ENCODE measurements around the gene PTGIR. TPM values are rescaled to one million over a fixed set of nuclear protein-coding genes. Genes with fewer than 3 reads are reported as not detected.

The PTGIR gene
- total and polyA plus RNA-seq, 4 donors, result 7.8 to 37.0 (median 11.4) TPM

- Histone ChIP-seq H3K4me1 (ENCODE audit: control insufficient read depth in 5 of 5, insufficient read depth in 5 of 5, low read length in 5 of 5) (peaks cover 0 to 54% (median 11%) of the 10 kb centered on the region in 5 donors), H3K27ac (ENCODE audit: low read depth in 1 of 2, low read length in 1 of 2) (no peak overlapping the region), H3K36me3 (ENCODE audit: control insufficient read depth in 4 of 4, insufficient read depth in 4 of 4, low read length in 4 of 4) (no peaks in the 10 kb centered on the region), H3K4me3 (no peak overlapping the region), H3K9me3 (ENCODE audit: control insufficient read depth in 4 of 4, insufficient read depth in 3 of 4, low read length in 3 of 4) (no peaks in the 10 kb centered on the region), H3K9ac (ENCODE audit: insufficient read depth in 1 of 2, low read length in 2 of 2) (peak overlapping the region in 1 of 2 donors; percentile 38), H3K27me3 (ENCODE audit: control insufficient read depth in 3 of 3, insufficient read depth in 3 of 3, low read length in 2 of 3) (peaks cover 0 to 3% (median 0%) of the 10 kb centered on the region in 3 donors)
- WGBS, 2 donors, result 25 to 29% methylated on average over 9 of the region's 9 CpGs
- DNase-seq, result peak; percentile 53 to 94 (median 91)
- ATAC-seq (ENCODE audit: insufficient read depth, low FRiP score), result no peak
- TF ChIP-seq, protein P1, sequence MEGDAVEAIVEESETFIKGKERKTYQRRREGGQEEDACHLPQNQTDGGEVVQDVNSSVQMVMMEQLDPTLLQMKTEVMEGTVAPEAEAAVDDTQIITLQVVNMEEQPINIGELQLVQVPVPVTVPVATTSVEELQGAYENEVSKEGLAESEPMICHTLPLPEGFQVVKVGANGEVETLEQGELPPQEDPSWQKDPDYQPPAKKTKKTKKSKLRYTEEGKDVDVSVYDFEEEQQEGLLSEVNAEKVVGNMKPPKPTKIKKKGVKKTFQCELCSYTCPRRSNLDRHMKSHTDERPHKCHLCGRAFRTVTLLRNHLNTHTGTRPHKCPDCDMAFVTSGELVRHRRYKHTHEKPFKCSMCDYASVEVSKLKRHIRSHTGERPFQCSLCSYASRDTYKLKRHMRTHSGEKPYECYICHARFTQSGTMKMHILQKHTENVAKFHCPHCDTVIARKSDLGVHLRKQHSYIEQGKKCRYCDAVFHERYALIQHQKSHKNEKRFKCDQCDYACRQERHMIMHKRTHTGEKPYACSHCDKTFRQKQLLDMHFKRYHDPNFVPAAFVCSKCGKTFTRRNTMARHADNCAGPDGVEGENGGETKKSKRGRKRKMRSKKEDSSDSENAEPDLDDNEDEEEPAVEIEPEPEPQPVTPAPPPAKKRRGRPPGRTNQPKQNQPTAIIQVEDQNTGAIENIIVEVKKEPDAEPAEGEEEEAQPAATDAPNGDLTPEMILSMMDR (IDR thresholded peaks at IDR 0.05; ENCODE audit: control extremely low read depth, extremely low read depth), result no peak
Observed at GRCh38 chr19:46618670-46619231, 6.1 kb downstream of the PTGIR start.

- TF ChIP-seq, protein P1 (IDR thresholded peaks at IDR 0.05; ENCODE audit: control extremely low read depth, extremely low read depth), result no peak
- Histone ChIP-seq H3K27ac (ENCODE audit: low read depth in 1 of 2, low read length in 1 of 2) (no peak overlapping the region), H3K27me3 (ENCODE audit: control insufficient read depth in 3 of 3, insufficient read depth in 3 of 3, low read length in 2 of 3) (peaks cover 0 to 3% (median 0%) of the 10 kb centered on the region in 3 donors), H3K9me3 (ENCODE audit: control insufficient read depth in 4 of 4, insufficient read depth in 3 of 4, low read length in 3 of 4) (no peaks in the 10 kb centered on the region), H3K4me3 (no peak overlapping the region), H3K36me3 (ENCODE audit: control insufficient read depth in 4 of 4, insufficient read depth in 4 of 4, low read length in 4 of 4) (no peaks in the 10 kb centered on the region), H3K4me1 (ENCODE audit: control insufficient read depth in 5 of 5, insufficient read depth in 5 of 5, low read length in 5 of 5) (peaks cover 0 to 50% (median 10%) of the 10 kb centered on the region in 5 donors), H3K9ac (ENCODE audit: insufficient read depth in 1 of 2, low read length in 2 of 2) (no peak overlapping the region)
- 84 to 89% methylated on average over 6 of the region's 6 CpGs for WGBS, 2 donors
- DNase-seq (no peak), ATAC-seq (ENCODE audit: insufficient read depth, low FRiP score) (no peak)
Observed at GRCh38 chr19:46617601-46618000, 7.3 kb downstream of the PTGIR start.

DNA sequence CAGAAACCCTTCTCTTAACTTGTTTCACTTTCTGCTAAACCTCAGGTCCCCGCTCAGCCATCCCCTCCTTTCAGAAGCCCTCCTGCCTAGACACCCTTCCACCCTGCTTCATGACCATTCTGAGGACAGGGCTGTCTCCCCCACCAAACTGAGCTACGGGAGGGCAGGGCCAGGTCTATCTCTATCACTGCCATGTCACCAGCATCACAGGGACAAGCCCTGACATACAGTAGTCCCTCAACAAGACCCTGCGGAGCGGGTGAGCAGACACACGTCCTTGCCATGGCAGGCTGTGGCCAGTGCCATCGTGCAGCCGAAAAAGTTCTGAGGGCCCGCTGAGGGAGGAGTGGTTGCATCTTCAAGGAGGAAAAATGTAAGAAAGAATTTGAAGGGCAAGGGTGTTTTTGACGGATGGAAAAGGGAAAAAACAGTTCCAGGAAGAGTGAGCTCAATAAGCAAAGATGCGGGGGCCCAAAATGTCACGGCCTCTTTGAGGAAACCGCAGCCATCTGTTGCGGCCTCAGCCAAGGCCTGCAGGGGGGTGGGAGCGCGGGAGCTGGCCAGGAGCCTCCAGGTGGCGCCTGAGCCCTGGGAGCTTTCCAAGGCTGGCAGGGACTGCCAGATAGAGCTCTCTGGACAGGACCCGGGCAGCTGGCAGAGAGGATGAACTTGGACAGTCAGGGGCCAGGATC, 8.1 kb downstream of the PTGIR start:
- Histone ChIP-seq H3K4me3 (no peak overlapping the region), H3K9ac (ENCODE audit: insufficient read depth in 1 of 2, low read length in 2 of 2) (no peak overlapping the region), H3K27me3 (ENCODE audit: control insufficient read depth in 3 of 3, insufficient read depth in 3 of 3, low read length in 2 of 3) (peaks cover 0 to 3% (median 0%) of the 10 kb centered on the region in 3 donors), H3K27ac (ENCODE audit: low read depth in 1 of 2, low read length in 1 of 2) (no peak overlapping the region), H3K36me3 (ENCODE audit: control insufficient read depth in 4 of 4, insufficient read depth in 4 of 4, low read length in 4 of 4) (no peaks in the 10 kb centered on the region), H3K9me3 (ENCODE audit: control insufficient read depth in 4 of 4, insufficient read depth in 3 of 4, low read length in 3 of 4) (no peaks in the 10 kb centered on the region), H3K4me1 (ENCODE audit: control insufficient read depth in 5 of 5, insufficient read depth in 5 of 5, low read length in 5 of 5) (peaks cover 0 to 42% (median 10%) of the 10 kb centered on the region in 5 donors)
- peak; percentile 15 for ATAC-seq (ENCODE audit: insufficient read depth, low FRiP score)
- 13 to 22% methylated on average over 17 of the region's 17 CpGs for WGBS, 2 donors
- DNase-seq, result peak in 2 of 3 donors; percentile 59 to 70
- TF ChIP-seq, protein P1 (IDR thresholded peaks at IDR 0.05; ENCODE audit: control extremely low read depth, extremely low read depth), result no peak
